Stomach (tissue), 4 donors: ENCODE measurements around the gene GSTA2.

Source experiments
- CTCF ChIP-seq, 7 experiments: fragments of 450-650 bp in 4 of 7; fragments of 200-600 bp in 3 of 7; sonication (generic) in 3 of 7; IDR thresholded peaks; one replicate each; pipeline ENCODE4 v1.5.1; 2016 to 2019; ENCODE audit warnings: antibody characterized with exemption in 7 of 7, control low read depth in 2 of 7, mild to moderate bottlenecking in 1 of 7
- EP300 ChIP-seq: sonication (generic); formaldehyde crosslinking; IDR thresholded peaks from one replicate; pipeline ENCODE4 v1.6.1; 2017; ENCODE audit warnings: antibody characterized with exemption

- no peak for TF ChIP-seq CTCF (IDR thresholded peaks at IDR 0.05)
- TF ChIP-seq EP300 = no peak
These were observed 8.8 kb downstream of the GSTA2 start for GRCh38 chr6:52754443-52754842.
